Measurements from ENCODE around the gene SUPT7L.
"Not testable (repeated sequence)": the region's sequence is repeated elsewhere in the genome, so short reads cannot be mapped to it uniquely, and the experiment has no call there.

Gene SUPT7L

DNA sequence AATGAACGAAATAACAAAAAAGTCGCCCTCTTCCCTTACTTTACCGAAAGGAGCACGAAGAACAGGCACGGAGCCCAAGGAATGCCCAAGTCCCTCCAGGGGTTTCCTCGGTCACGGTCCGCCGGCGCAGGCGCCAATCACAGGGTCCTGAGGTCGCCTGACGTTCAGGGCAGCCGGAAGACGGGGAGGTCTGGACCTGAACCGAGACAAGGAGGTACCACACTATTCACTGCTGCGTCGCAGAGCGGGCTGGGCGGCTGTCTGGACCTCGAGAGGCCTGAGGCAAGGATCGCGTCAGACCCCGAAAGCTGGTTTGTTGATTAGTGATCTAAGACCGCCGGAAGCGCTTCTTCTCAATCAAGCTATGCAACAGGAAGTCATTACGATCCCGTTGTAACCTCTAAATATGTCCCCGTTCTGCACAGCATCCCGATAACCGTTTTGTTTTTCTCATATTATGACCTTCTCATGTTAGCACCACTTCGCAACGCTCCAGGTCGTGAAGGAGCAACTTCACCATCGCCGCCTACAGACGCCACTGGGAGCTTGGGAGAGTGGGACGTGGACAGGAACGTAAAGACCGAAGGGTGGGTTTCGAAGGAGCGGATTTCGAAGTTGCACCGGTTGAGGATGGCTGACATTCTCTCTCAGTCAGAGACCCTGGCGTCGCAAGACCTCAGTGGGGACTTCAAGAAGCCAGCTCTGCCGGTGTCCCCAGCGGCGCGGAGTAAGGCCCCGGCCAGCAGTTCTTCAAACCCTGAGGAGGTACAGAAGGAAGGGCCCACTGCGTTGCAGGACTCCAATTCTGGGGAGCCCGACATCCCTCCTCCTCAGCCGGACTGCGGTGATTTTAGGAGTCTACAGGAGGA lies at the start of gene SUPT7L, which contains the start of gene SLC4A1AP:
Gene SUPT7L (minus strand): TSS at position 330 of the 869 bp plus-strand sequence. CDS start 1,422 bp downstream, outside the sequence.
Gene SLC4A1AP (plus strand): TSS at position 605 of the 869 bp plus-strand sequence. CDS start 26 bp downstream, at position 631.
- DNase-seq = peak in 1 of 2 experiments; percentile 40

- no peak for DNase-seq
Observed at GRCh38 chr2:27713201-27713600, 49.8 kb upstream of the SUPT7L start.

GRCh38 chr2:27712522-27712921 lies 49.1 kb upstream of the SUPT7L start:
- DNase-seq = no peak

- DNase-seq = no peak
Observed at GRCh38 chr2:27711804-27712203, 48.4 kb upstream of the SUPT7L start.

- no peak for DNase-seq
Observed at GRCh38 chr2:27710640-27711430, 47.4 kb upstream of the SUPT7L start.

DNA sequence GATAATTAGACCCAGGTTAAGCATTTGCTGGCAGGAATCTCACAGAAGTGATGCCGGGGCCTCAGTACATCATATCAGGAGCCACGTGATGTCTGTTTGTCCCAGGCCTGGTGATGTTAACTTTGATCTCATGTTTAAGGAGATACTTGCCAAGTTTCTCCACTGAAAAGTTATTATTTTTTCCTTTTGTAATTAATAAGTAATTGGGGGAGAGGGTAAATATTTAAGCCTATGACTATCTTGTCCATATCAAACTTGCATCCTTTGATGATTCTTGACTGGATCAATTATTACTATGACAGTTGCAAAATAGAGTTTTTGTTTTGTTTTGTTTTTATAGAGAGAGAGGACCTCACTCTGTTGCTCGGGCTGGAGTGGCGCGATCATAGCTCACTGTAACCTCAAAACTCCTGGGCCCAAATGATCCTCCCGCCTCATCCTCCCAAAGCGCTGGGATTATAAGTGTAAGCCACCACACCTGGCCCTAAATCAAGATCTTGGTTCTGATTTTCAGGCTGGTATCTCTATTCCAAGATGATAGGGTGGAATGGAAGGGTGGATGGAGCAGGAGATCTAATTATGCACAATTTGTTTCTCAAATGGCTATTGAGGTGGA lies 46.7 kb upstream of the SUPT7L start:
- no peak for DNase-seq

GRCh38 chr2:27709326-27709725 lies 45.9 kb upstream of the SUPT7L start:
- no peak for DNase-seq

DNA sequence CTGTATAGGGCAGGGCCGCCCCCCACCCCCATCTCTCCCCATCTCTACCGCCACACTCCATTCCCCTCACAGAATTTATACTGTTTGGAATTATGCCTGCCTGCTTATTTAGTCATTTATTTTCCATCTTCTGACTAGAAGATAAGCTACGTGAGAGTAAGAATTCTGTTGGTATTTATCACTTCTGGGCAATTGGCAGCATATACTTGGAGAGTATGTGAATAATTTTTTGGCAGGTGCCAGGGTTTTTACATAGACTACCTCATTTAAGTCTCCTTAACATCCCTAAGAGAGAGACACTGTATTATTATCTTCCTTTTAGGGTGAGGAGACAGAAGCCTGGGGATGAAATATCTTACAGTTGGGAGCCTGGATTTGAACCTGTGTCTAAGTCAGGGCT lies 45.3 kb upstream of the SUPT7L start:
- DNase-seq = no peak

GRCh38 chr2:27708257-27708654 lies 44.8 kb upstream of the SUPT7L start:
- DNase-seq = no peak

DNA sequence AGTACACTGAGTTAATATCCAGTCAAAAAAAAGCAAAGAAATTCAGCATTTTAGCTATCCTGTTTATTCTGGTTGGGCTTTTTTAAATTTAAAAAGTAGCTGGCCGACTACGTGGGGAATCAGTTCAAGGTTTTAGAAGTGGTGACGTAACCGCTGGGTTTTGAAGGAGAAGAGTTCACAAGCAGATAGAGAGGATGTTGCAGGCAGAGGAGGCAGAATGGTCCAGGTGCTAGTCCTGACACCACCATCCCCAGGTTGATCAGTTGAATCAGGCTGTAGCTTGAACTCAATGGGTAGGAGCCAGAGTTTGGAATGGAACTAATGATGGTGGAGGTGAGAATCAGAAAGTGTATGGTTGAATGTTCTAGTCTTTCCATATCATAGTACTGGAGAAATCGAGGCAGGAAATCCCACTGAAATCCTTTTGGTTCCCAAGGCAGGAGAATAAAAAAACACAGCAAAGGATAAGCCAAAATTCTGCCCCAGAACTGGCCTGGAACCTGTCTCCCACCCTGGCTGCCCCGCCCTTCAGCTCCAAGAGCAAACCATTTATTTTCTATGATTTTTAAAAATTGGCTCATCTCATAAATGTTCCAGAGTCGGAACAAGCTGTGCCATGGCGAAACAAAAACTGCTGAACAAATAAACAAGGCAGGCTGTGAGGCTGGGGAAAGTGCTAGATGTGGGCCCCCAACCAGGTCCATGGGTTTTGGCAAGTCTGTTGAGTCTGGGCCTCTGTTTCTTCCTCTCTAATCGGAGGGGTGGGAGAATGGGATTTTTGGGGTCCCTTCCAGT lies 44.2 kb upstream of the SUPT7L start:
- DNase-seq = no peak

- DNase-seq = no peak
Observed at GRCh38 chr2:27705851-27706622, 42.6 kb upstream of the SUPT7L start.

DNA sequence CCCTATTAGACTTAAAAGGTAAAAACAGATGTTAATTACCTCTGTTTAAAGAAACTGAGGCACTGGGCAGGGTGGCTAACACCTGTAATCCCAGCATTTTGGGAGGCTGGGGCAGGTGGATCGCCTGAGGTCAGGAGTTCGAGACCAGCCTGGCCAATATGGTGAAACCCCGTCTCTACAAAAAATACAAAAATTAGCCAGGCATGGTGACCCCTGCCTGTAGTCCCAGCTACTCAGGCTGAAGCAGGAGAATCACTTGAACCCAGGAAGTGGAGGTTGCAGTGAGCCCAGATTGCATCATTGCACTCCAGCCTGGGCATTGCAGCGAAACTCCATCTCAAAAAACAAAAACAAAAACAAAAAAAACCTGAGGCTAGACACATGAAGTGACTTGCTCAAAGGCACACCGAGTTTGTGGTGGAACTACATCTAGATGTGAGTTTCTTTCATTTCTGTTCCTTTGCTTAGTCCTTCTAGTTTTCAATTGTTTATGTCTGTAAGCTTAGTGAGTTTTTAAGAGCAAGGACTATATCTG lies 41.0 kb upstream of the SUPT7L start:
- no peak for DNase-seq

DNA sequence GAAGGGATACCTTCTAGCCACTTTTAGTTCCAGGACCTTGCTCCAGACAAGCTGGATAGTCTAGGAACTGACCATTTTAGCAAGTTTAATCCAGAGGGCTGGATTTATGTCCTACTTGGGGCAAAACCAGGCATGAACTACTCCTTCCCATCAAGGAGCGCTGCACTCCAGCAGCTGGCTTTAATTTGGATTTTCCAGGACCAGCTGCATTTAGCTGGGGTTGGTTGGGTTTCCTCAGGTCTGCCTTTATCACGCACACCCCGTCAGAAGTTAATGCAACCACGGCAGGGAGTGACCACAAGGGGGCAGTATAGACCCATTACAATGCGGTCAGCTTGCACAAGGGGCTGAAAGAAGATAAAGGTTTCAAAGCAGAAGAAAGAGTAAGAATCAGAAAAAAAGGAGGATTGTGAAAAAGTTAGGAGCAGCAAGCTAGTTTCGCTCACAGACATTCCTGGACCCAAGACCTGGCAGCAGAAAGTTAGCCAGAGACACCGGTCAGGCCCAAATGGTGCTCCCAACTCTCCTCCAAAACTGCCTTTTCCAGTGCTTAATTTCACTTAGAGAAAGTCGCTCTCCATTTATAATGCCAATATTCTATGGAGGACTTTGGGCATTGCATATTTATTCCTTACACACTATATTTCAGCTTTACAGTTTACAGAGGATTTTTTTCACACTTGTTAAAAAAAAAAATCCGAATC lies 40.4 kb upstream of the SUPT7L start:
- peak in 1 of 2 experiments; percentile 43 for DNase-seq

DNA sequence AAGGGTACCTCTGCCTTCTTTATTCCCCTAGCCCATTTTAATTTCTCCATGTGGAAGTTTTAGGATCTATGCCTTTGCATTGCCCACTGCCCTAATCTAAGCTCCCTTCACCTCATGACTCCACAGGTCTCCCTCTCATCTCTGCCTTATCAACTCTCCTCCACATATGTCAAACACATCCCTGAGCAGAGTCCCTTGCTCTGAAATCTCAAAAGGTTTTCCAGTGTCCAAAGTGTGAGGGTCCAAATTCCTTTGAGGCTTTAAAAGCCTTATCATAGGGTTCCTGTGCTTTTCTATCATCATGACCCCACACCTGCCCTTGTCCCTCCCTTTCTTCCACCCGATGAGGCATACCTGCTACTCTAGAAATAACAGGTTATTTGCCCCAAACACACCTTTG lies 38.9 kb upstream of the SUPT7L start:
- DNase-seq = no peak

GRCh38 chr2:27701676-27702075 lies 38.3 kb upstream of the SUPT7L start:
- no peak for DNase-seq

GRCh38 chr2:27697660-27698059 lies 34.2 kb upstream of the SUPT7L start:
- DNase-seq = no peak

DNA sequence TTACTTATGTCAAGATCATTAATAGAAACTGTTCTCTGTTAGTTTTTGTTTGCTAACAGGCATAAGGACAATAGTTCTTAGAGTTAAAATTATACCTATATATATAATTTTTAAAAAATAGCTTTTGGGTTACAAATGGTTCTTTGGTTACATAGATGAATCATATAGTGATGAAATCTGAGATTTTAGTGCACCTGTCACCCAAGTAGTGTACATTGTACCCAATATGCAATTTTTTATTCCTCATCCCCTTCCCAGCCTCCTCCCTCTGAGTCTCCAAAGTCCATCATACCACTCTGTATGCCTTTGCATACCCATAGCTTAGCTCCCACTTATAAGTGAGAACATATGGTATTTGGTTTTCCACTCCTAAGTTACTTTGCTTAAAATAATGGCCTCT lies 26.6 kb upstream of the SUPT7L start:
- no peak for DNase-seq

GRCh38 chr2:27689424-27689823 lies 26.0 kb upstream of the SUPT7L start:
- no peak for DNase-seq

- no peak for DNase-seq
Observed at GRCh38 chr2:27687232-27687631, 23.8 kb upstream of the SUPT7L start.

- DNase-seq = no peak
Observed at GRCh38 chr2:27685577-27685976, 22.2 kb upstream of the SUPT7L start.

DNA sequence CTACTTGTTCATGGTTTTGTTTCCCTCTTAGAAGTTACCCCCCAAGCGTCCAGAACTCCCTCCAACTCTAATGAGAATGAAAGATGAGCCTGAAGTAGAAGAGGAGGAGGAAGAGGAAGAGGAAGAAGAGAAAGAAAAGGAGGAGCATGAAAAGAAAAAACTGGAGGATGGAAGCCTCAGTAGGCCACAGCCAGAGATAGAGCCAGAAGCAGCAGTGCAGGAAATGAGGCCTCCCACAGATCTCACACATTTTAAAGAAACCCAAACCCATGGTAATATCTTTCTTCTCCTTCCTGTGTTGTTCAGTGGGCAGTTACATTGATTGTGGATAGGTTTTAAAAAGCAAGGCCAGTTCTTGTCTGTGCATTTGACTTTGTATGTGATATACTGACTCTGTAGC lies 21.6 kb upstream of the SUPT7L start:
- DNase-seq = not testable (repeated sequence)

All from cerebellar nuclear complex (tissue), 1 donor.